ENCODE results near the gene RPL37A. TPM values are rescaled to one million over a fixed set of nuclear protein-coding genes. Genes with fewer than 3 reads are reported as not detected.

RPL37A gene
- polyA plus RNA-seq, 3 donors: 1,504 to 1,660 (median 1,597) TPM

- peak overlapping the region; percentile 93 to 97 (median 94) for H3K27ac Mint-ChIP-seq
- H3K4me1 ChIP-seq (ENCODE audit: control insufficient read depth in 1 of 2, insufficient read depth in 2 of 2, low read length in 2 of 2): peaks cover 55 to 69% of the 10 kb centered on the region in 2 donors
- H3K79me2 ChIP-seq (ENCODE audit: insufficient read depth, low read length): peaks cover 61% of the 10 kb centered on the region
- peak overlapping the region; percentile 79 to 90 for H3K27ac ChIP-seq (ENCODE audit: low read depth in 1 of 2, low read length in 2 of 2)
- peak overlapping the region; percentile 81 to 97 (median 88) for H3K4me3 ChIP-seq (replicated peaks in 1 of 3; ENCODE audit: low read depth in 2 of 3, low read length in 3 of 3)
- H3K4me2 ChIP-seq (replicated peaks; ENCODE audit: extremely low read depth, low read length, poor library complexity, severe bottlenecking): peak overlapping the region; percentile 83
- peaks cover 60% of the 10 kb centered on the region for H3K4me1 Mint-ChIP-seq
- intact Hi-C loops (cut with micrococcal nuclease): loop anchor here (1.0 to 5.0 kb wide), 2 partner anchors 85 kb away; partner anchors contain the start of gene SMARCAL1 (in 2 of the 2)
- DNase-seq: no peak
- peaks cover 28 to 29% of the 10 kb centered on the region in 2 donors for H3K36me3 ChIP-seq (replicated peaks in 1 of 2; ENCODE audit: control insufficient read depth in 1 of 2, insufficient read depth in 2 of 2, low read length in 2 of 2)
- 94% methylated on average over 3 of the region's 6 CpGs for WGBS (ENCODE audit: insufficient coverage)
- no peak for TF ChIP-seq CTCF (IDR thresholded peaks at IDR 0.05)
- peak overlapping the region; percentile 94 for H2AFZ ChIP-seq (ENCODE audit: insufficient read depth, low read depth, low read length, poor library complexity, severe bottlenecking)
- H3K9ac ChIP-seq (ENCODE audit: insufficient read depth, low read length, poor library complexity, severe bottlenecking): peak overlapping the region; percentile 95
- H4K20me1 ChIP-seq (ENCODE audit: insufficient read depth, low read length): peaks cover 38% of the 10 kb centered on the region
- H3K27me3 ChIP-seq (ENCODE audit: control insufficient read depth in 2 of 2, insufficient read depth in 2 of 2, low read length in 2 of 2): no peaks in the 10 kb centered on the region
- no peaks in the 10 kb centered on the region for H3K27me3 Mint-ChIP-seq (ENCODE audit: low read depth in 3 of 3)
- no peaks in the 10 kb centered on the region for H3K9me3 Mint-ChIP-seq
- H3K36me3 Mint-ChIP-seq: peaks cover 28 to 36% of the 10 kb centered on the region in 2 donors
- H3K4me3 Mint-ChIP-seq: peak overlapping the region; percentile 95 to 96
- no peaks in the 10 kb centered on the region for H3K9me3 ChIP-seq (replicated peaks in 1 of 2; ENCODE audit: control insufficient read depth in 1 of 2, insufficient read depth in 1 of 2, low read length in 2 of 2)
Observed at GRCh38 chr2:216497382-216498069, 1.1 kb upstream of the RPL37A start.

GRCh38 chr2:216498070-216498378, 620 bp upstream of the RPL37A start:
- peaks cover 54 to 65% of the 10 kb centered on the region in 2 donors for H3K4me1 ChIP-seq (ENCODE audit: control insufficient read depth in 1 of 2, insufficient read depth in 2 of 2, low read length in 2 of 2)
- peaks cover 65% of the 10 kb centered on the region for H3K79me2 ChIP-seq (ENCODE audit: insufficient read depth, low read length)
- peak overlapping the region; percentile 94 for H2AFZ ChIP-seq (ENCODE audit: insufficient read depth, low read depth, low read length, poor library complexity, severe bottlenecking)

More at GRCh38 chr2:216498070-216498378, 620 bp upstream of the RPL37A start:
- DNase-seq: no peak
- peak overlapping the region; percentile 95 for H3K9ac ChIP-seq (ENCODE audit: insufficient read depth, low read length, poor library complexity, severe bottlenecking)
- Mint-ChIP-seq H3K4me3 (peak overlapping the region; percentile 95 to 96), H3K27ac (peak overlapping the region; percentile 93 to 97 (median 94)), H3K9me3 (no peaks in the 10 kb centered on the region), H3K27me3 (ENCODE audit: low read depth in 3 of 3) (no peaks in the 10 kb centered on the region), H3K4me1 (peaks cover 61% of the 10 kb centered on the region), H3K36me3 (peaks cover 33 to 40% of the 10 kb centered on the region in 2 donors)
- H3K27me3 ChIP-seq (ENCODE audit: control insufficient read depth in 2 of 2, insufficient read depth in 2 of 2, low read length in 2 of 2): no peaks in the 10 kb centered on the region
- TF ChIP-seq CTCF (IDR thresholded peaks at IDR 0.05): no peak
- peak overlapping the region; percentile 81 to 97 (median 88) for H3K4me3 ChIP-seq (replicated peaks in 1 of 3; ENCODE audit: low read depth in 2 of 3, low read length in 3 of 3)
- H3K9me3 ChIP-seq (replicated peaks in 1 of 2; ENCODE audit: control insufficient read depth in 1 of 2, insufficient read depth in 1 of 2, low read length in 2 of 2): no peaks in the 10 kb centered on the region
- intact Hi-C loops (cut with micrococcal nuclease): loop anchor here (1.0 to 5.0 kb wide), 2 partner anchors 86 kb away; partner anchors contain the start of gene SMARCAL1 (in 2 of the 2)
- peak overlapping the region; percentile 83 for H3K4me2 ChIP-seq (replicated peaks; ENCODE audit: extremely low read depth, low read length, poor library complexity, severe bottlenecking)
- H4K20me1 ChIP-seq (ENCODE audit: insufficient read depth, low read length): peaks cover 43% of the 10 kb centered on the region
- WGBS (ENCODE audit: insufficient coverage): 14% methylated on average over 4 of the region's 6 CpGs
- H3K27ac ChIP-seq (ENCODE audit: low read depth in 1 of 2, low read length in 2 of 2): peak overlapping the region; percentile 79 to 90
- H3K36me3 ChIP-seq (replicated peaks in 1 of 2; ENCODE audit: control insufficient read depth in 1 of 2, insufficient read depth in 2 of 2, low read length in 2 of 2): peaks cover 33 to 34% of the 10 kb centered on the region in 2 donors

All from CD14-positive monocyte (primary cell).